GM10847 (cell line): ENCODE measurements around the gene MBNL1.

Experiments used
- POLR2A ChIP-seq: IDR thresholded peaks from 2 replicates; pipeline ENCODE4 v1.6.1; 2011; ENCODE audit not compliant: insufficient read length; ENCODE audit errors: extremely low read depth

MBNL1 gene

DNA sequence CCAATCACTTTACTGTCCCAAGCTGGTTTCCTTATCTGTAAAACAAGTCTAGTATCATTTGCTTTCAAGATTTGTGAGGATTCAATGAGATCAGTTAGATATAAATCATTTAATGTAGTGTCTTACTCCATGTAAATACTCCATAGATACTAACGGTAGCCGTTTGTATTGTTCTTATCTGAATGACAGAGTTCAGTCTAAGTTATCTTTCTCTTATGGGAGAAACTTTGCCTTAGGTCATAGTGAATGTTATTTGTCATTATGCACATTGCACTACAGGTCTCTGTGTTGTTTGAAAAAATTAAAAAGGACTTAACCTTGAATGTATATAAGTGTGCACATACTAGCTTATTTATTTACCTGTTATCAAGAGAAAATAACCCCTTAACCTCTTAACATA lies 44.7 kb downstream of the MBNL1 start:
- no peak for TF ChIP-seq POLR2A

DNA sequence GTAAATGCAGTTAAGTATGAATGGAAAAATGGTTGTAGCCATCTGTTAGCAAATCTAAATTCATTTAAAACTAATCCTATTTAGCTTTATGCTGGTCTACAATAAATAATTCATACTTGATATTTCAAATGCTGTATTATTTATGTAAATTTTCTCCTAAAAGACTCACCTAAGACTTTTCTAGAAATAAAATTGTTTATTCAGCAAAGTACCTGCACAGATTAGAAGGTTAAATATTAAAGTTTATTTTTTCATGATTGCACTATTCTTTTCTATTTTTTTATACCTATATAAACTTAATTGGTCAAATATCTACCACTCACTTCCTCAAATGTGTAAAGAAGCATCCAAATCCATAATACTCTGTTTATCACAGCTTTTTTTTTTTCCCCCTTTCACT lies 45.2 kb downstream of the MBNL1 start:
- no peak for TF ChIP-seq POLR2A

DNA sequence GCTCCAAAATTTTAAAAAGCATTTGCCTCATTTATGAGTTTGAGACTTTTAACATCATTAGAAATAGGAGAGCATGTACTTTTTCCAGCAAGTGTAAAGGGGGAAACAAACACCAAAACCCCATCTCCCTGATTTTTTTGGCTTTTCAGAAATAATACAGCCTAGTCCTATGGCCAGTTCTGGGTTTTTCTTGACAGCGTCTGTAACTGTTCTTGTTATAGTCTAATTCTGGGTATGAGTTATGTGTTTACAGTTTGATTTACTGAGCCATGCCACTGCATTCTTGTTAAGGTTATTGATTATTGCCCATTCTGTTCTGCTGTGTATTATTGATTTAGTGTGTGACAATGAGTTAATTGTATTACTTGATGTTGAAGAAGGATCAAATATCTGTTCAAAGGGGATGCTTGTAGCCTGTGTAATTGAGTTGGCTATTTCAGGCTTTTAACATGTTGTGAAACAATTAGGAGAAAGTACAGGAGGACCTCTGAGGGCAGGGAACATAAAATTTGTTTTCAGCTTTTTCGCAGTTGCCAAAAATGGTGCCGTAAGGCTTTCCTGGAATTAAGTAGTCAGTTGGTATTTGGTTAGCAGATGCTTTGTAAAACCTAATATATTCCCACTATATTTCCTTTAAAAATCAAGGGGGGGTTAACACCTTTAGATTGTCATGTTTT lies 46.1 kb downstream of the MBNL1 start:
- TF ChIP-seq POLR2A = no peak

DNA sequence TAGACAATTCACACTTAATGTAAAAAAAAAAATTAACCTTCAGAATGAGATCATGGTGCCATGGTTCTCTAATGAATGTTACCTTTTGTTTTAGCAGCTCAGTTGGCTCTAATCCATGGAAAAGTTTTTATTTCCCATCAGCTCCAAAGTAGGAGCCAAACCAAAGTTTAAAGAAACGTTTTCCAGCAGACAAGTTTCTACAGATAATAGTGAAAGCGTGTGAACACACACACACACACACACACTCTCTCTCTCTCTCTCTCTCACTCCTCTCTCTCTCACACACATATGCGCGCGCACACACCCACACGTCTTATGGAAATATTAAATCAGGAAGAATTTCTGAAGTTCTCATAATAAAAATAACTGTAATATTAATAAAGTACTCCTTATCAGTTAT lies 46.9 kb downstream of the MBNL1 start:
- TF ChIP-seq POLR2A = no peak

DNA sequence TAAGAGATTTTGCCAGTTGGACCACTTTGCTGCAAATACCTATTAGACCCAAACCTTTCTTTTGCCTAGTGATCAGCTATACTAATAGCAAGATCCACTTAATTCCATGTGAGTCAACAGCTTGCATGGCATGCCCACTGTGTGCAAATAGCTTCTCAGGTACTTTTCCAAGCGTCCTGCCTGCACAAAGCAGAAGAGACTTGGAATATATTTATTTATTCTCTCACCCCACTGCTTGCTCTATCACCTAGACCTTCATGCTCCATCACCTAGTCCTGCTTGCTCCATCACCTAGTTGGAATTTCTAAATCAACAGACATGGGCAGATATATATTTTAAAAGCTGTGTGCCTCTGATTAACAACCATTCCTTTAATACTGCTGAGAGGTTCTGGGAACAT lies 47.6 kb downstream of the MBNL1 start:
- no peak for TF ChIP-seq POLR2A

DNA sequence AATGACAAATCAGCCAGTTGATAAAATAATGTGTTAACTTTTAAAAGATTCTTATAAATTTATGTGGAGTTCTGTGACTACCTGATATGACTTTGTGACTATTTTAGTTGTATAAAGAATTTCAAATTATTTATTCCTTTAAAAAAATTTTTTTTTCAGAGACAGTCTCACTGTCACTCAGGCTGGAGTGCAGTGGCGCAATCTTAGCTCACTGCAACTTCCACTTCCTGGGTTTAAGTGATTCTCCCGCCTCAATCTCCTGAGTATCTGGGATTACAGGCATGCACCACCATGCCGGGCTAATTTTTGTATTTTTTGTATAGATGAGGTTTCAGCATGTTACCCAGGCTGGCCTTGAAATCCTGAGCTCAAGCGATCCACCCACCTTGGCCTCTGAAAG lies 48.5 kb downstream of the MBNL1 start:
- no peak for TF ChIP-seq POLR2A

DNA sequence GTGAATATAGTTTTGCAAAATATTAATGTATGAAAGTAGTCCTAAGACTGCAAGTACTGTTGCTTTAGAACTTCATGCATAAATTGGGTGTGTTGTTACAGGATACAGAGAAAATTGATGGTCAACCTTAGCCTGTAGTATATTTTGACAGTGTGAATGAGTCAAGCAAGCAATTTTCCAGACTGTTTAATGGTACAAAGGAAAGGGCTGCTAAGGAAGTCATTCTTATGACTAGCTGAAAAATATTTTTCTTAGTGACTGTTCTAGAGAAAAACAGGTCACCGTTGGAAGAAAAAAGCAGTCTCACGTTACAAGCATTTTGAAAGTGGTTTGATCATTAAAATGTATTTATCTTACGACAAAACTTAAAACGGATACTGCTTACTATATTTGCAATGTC lies 49.2 kb downstream of the MBNL1 start:
- TF ChIP-seq POLR2A = no peak

DNA sequence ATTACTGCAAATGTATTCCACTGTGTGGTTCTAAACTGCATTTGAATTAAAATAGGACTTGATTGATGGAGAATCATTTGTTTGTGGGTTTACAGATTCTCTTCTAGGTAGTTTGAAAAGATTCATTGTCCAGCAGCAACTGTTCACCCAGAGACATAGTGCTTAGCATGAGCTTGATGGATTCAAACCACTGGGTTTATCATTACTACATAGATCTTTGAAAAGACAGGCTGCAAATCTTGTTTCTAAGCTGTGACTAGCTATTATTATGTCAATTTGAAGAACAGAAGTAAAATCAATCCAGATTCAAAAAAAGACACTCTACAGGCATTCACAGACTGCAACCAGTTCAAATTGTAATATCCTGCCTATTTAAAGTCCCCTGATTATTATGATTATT lies 49.8 kb downstream of the MBNL1 start:
- TF ChIP-seq POLR2A = no peak

DNA sequence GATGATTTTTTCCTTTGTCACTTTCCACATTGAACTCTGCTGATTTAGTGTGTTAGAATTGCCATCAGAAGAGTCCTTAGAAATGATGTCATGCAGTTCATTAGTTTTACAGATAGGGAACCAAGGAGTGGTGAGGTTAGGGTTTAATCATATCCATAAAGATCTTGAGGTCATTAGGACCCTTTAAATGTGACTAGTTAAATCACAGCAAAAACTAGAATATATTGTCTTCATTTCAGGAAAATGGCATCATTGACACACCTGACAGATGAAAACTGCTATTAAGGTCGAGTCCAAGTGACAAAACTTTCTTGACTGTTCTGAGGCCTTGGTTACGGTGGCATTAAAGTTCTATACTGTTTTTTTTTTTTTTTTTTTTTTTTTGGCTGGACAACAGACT lies 50.5 kb downstream of the MBNL1 start:
- TF ChIP-seq POLR2A = no peak

DNA sequence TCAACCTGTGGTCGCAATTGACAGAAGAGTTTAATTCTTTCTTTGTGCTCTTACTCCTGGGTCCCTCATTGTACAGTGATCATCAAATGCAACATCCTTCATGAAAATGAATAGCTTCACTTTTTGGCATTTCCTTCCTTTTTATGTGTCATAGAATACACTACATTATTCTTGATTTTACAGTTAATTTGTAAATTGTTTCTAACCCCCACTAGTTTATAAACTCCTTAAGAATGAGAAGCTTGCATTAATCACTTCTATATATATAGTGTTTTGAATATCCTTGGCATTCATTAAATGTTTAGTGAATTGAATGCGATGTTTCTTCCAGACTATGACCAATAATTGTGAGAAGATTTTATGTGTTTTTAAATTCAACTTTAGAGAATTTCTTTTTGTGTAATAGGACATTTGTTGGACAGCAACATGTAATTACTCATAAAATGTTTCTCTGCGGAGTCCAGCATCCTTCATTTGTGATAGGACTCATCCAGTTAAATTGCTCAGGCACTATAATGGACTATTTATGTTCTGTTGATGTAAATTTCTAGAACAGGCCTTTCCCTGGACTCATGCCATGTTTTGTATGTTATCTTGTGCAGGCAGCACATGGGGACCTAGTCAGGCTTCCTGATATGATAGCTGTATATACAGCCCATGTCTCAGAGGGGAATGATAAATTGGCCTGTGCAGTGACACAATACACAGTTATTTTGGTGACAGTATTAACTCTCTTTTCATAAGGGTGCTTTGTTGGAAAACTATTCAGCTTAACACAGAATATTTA lies 51.3 kb downstream of the MBNL1 start:
- TF ChIP-seq POLR2A = no peak

DNA sequence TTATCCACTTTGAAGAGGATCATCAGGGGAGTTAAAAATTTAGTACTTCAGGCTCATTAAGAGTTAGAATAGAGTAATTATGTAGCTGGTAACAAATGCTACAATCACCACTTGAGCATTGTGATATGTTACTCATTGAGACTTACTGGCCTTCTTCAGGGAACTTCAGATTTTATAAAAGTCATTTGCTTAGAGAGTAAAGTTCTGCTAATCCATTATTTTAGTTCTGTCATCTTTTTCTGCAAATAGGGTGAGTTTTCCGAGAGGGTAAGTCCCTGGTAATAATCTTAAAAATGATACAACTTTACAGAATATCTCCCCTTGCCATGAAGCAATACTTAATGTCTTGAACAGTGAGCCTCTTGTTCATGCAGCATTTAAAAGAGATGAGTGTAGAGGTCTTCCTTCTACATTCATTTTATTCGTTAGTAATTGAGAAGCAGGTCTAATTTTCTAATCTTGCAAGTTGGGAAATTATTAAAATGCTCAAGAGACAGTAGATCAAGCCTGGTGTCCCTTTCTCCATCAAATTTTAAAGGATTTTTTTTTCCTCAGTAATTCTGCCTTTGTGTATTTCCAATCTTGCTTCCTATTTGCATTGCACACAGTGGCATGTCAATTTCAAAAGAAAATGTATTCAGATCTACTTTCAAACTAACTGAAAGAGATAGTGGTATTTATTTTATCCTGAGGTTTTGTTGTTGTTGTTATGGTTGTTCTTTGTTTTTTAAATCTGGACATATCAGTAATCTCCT lies 52.6 kb downstream of the MBNL1 start:
- TF ChIP-seq POLR2A = no peak

DNA sequence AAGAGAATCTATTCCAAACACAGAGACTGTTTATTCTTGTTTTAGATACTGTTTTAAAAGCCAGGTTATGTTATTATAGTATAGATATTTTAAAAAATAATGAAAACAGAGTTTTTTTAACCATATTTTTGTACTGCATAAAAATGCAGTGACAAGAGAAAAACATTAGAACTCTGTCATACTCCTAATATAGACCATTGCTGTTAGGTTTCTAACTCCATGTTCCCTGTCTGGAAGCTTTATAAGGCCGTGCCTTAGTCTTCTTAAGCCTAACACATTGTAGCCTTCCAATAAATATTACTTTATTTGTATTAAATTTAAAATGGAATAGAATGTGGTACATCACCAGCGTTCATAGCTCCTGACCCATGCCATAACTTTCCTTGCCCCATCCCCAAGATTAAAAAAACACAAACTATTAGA lies 53.2 kb downstream of the MBNL1 start:
- no peak for TF ChIP-seq POLR2A

DNA sequence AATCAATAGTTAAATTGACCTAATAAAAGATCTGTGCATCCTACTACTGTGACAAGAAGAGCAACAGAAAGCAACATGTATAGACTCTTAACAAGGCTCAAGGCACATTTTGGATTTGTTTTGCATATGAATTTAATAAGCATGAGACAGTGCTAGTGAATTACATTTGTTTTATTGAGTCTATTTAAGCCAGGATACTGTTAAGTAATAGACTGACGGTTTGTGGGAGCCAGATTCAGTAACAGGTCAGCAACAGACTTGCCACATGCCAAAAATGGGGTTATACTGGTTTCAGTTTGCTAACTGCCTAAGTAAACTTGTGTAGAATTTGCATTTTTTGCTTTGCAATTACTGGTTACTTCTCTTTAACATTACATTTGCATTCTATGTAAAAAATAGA lies 54.0 kb downstream of the MBNL1 start:
- no peak for TF ChIP-seq POLR2A

DNA sequence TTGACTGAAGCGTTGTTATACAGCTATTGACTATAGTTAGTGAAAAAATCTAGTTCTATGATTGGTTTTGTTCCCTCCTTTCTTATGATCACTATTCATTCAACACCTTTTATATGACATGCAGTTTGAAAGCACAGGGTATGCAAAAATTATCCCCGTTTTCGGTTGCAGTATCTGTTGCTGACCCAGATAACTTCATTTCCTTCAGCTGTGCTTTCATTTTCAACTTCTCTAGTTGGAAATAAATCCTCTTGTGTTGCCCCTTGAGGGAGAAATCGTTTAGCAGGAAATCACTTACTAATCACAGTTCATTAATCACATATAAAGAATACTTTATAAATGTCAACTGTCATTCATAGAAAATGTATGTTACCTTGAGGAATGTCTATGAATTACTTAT lies 55.1 kb downstream of the MBNL1 start:
- no peak for TF ChIP-seq POLR2A

DNA sequence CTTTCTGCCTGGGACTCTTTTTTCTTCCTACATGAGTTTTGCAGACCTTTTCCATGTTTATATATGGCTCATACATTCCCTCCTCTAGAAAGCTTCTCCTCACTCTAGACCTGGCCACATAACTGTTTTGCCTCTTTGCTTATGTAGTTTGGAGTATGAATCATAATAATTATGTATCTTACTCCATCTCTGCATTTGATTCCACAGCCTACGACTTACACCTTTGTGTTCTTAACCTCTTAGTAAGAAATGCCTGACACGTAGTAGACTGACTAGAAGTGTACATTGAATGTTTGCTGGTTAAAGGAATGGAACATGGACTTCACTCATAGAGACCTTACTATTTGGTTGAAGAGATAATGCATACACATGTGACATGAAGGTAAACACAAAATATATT lies 56.4 kb downstream of the MBNL1 start:
- no peak for TF ChIP-seq POLR2A

DNA sequence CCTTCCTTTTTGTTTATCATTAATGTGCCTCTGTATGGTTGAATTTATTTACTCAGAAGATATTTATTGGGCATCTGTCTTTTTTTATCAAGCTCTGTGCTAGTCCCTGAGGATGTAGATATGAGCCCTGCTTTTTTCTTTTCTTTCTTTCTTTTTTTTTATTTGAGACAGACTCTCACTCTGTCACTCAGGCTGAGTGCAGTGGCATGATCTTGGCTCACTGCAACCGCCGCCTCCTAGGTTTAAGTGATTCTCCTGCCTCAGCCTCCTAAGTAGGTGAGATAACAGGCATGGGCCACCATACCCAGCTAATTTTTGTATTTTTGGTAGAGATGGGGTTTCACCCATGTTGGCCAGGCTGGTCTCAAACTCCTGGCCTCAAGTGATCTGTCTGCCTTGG lies 58.5 kb downstream of the MBNL1 start:
- TF ChIP-seq POLR2A = no peak
